ENCODE data around the gene HEYL.
"Not testable (repeated sequence)": the region's sequence is repeated elsewhere in the genome, so short reads cannot be mapped to it uniquely, and the experiment has no call there.

HEYL gene

DNA sequence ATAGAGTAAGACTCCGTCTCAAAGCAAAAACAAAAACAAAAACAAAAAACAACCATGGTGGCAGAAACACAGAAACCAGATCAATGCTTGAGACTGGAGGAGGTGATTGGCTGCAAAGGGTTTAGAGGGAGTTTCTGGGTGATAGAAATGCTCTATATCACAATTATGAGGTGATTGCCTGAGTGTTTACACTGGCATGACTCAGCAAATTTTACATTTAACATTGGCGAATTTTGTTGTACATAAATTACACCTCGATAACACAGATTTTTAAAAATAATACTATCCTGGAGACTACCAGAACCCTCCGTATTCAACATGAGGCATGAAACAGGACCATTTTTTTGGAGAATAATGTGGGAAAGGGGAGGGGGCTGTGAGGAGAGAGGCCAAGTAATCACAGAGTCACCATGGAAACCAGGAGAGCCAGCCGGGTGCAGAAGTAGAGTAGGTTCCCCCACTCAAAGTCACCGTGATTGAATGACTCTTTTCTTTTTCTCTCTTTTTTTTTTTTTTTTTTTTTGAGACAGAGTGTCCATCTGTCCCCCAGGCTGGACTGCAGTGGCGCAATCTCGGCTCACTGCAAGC, 24.3 kb downstream of the HEYL start:
- no peak for DNase-seq (ENCODE audit: low read depth)
- H3K4me3 ChIP-seq (ENCODE audit: low read length): no peak overlapping the region
- TF ChIP-seq, protein P1, sequence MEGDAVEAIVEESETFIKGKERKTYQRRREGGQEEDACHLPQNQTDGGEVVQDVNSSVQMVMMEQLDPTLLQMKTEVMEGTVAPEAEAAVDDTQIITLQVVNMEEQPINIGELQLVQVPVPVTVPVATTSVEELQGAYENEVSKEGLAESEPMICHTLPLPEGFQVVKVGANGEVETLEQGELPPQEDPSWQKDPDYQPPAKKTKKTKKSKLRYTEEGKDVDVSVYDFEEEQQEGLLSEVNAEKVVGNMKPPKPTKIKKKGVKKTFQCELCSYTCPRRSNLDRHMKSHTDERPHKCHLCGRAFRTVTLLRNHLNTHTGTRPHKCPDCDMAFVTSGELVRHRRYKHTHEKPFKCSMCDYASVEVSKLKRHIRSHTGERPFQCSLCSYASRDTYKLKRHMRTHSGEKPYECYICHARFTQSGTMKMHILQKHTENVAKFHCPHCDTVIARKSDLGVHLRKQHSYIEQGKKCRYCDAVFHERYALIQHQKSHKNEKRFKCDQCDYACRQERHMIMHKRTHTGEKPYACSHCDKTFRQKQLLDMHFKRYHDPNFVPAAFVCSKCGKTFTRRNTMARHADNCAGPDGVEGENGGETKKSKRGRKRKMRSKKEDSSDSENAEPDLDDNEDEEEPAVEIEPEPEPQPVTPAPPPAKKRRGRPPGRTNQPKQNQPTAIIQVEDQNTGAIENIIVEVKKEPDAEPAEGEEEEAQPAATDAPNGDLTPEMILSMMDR (conservative IDR thresholded peaks at IDR 0.05; ENCODE audit: low read depth, low read length): no peak

DNA sequence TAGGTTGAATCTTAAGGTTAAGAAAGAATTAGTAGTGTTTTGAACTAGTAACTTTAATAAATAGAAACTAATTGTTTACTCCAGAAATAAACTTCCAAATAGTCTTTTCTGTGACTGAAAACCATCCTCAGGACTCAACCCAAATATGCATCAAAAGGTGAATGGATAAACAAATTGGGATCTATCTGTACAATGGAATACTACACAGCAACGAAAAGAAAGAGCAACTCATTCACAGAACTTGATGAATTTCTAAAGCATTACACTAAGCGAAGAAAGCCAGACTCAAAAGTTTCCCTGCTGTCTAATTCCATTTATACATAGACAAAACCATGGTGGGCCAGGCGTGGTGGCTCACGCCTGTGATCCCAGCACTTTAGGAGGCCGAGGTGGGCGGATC, 25.0 kb downstream of the HEYL start:
- no peak for DNase-seq (ENCODE audit: low read depth)
- no peak overlapping the region for H3K4me3 ChIP-seq (ENCODE audit: low read length)
- TF ChIP-seq, protein P1 (conservative IDR thresholded peaks at IDR 0.05; ENCODE audit: low read depth, low read length): no peak

DNA sequence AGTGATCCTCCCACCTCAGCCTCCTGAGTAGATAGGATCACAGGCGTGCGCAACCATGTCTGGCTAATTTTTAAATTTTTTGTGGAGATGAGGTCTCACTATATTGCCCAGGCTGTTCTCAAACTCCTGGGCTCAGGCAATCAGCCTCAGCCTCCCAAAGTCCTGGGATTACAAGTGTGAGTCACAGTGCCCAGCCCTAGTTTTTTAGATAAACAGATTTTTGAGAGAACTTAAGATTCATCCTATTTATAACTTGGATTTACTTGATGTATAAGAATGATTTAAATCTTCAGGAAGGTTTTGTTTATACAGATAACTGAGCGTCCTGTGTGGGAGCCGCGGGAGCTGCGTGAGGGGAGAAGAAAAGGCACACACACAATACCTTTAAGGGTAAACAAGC, 26.2 kb downstream of the HEYL start:
- TF ChIP-seq, protein P1 (conservative IDR thresholded peaks at IDR 0.05; ENCODE audit: low read depth, low read length): no peak
- no peak for DNase-seq (ENCODE audit: low read depth)

DNA sequence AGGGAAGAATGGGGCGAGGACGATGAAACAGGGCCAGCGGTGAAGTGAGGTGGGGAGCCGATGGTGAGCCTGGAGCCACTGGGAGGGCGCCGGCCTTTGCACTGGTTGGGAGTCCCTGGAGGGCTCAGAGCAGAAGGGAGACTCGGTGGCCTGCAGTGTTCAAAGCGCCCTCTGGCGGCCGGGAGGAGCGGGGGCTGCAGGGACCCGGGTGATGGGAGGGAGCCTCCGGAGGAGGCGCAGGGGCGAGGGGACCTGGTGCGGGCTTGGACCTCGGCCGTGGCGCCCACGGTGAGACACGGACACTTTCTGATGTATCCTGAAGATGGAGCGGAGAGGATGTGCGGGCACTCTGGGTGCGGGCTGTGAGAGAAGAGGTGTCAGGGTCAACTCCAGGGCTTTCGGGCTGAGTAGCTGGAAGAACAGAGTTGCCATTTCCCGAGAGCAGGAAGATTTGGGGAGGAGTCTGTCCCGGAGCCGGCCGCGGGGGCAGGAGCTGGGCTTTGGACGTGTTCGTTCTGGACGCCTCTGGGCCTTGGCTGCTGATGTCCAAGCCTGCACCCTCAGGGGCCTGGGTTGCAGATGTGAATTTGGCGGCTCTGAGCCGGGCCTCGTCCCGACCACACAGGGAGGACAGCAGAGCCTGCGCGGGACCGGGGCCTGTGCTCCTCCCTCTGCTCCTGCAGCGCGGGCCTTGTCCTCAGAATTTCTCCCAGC, 29.7 kb downstream of the HEYL start:
- no peak for DNase-seq (ENCODE audit: low read depth)
- no peak overlapping the region for H3K4me3 ChIP-seq (ENCODE audit: low read length)
- TF ChIP-seq, protein P1 (conservative IDR thresholded peaks at IDR 0.05; ENCODE audit: low read depth, low read length): peak; percentile 89

More for the DNA sequence above, 26.2 kb downstream of the HEYL start:
- no peak overlapping the region for H3K4me3 ChIP-seq (ENCODE audit: low read length)

DNA sequence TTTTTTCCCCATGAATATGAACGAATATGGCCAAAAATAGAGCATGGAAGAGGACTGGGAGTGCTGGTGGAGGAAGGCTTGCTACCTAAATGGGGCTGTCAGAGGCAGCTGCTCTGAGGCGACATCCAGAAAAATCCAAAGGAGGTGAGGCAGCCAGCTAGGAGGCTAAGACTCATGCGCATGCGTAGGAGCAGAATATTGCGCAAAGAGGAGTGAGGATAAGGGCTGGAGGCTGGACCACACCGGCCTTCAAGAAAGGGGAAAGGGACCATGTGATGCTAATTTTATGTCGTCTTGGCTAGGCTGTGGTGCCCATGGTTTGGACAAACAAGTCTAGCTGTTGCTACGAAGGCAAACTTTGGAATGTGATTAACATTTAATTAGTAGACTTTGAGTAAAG, 30.5 kb downstream of the HEYL start:
- no peak overlapping the region for H3K4me3 ChIP-seq (ENCODE audit: low read length)
- DNase-seq (ENCODE audit: low read depth): no peak
- TF ChIP-seq, protein P1 (conservative IDR thresholded peaks at IDR 0.05; ENCODE audit: low read depth, low read length): no peak

DNA sequence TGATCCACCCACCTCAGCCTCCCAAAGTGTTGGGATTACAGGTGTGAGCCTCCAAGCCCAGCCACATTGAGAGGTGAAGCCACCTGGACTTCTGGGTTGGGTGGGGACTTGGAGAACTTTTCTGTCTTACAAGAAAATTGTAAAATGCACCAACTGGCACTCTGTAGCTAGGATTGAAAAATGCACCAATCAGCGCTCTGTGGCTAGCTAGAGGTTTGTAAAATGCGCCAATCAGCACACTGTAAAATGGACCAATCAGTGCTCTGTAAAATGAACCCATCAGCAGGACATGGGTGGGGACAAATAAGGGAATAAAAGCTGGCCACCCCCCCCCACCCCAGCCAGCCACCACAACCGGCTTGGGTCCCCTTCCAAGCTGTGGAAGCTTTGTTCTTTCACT, 35.8 kb downstream of the HEYL start:
- H3K4me3 ChIP-seq (ENCODE audit: low read length); DNase-seq (ENCODE audit: low read depth): not testable (repeated sequence)

DNA sequence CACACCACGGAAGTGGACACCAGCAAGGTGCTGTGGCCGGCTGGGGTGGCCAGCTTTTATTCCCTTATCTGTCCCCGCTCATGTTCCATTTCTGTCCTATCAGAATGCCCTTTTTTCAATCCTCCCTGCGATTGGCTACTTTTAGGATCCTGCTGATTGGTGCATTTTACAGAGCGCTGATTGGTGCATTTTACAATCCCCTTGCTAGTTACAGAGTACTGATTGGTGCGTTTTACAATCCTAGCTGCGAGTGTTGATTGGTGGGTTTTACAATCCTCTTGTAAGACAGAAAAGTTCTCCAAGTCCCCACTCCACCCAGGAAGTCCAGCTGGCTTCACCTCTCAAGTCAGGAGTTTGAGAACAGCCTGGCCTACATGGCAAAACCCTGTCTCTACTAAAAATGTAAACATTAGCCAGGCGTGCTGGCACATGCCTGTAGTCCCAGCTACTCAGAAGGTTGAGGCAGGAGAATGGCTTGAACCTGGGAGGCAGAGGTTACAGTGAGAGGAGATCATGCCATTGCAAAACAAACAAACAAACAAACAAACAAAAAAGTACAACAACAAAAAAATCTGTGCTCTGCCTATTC, 37.7 kb downstream of the HEYL start:
- not testable (repeated sequence) for H3K4me3 ChIP-seq (ENCODE audit: low read length); DNase-seq (ENCODE audit: low read depth)

DNA sequence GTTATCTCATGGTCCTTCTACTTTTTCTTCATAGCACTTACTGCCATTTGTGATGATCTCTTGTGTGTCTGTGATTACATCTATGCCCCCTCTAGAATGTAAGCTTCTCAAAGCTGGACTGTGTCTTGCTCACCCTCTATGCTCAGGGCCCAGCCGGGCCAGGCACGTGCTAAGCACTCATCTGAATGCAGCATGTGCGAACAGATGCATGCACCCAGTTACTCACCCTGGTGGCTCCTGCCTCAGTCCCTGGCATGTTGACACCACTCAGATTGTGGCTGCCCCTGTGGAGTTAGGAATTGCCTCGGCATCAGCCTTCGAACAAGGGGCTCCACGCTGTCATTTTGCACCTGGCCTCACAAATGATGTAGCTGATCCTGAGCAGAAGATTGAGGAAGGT, 43.3 kb downstream of the HEYL start:
- TF ChIP-seq, protein P1 (conservative IDR thresholded peaks at IDR 0.05; ENCODE audit: low read depth, low read length): no peak
- no peak overlapping the region for H3K4me3 ChIP-seq (ENCODE audit: low read length)
- DNase-seq (ENCODE audit: low read depth): no peak
